HCT116 (cell line): Measurements from ENCODE around the gene ABHD17B. TPM values are rescaled to one million over a fixed set of nuclear protein-coding genes. Genes with fewer than 3 reads are reported as not detected.

Source experiments
- ATAC-seq: fragments of 200-7000 bp; cut with Tn5 transposase; 2 replicates; pipeline ENCODE4 v1.9.1; 2020; ENCODE audit warnings: mild to moderate bottlenecking, moderate library complexity
- BruUV-seq: library from RNA; stranded (reverse); fragments of 400-500 nt; replicated peaks from 2 replicates; lab custom pipeline; 2021; lab: Mats Ljungman, UMichigan
- CTCF ChIA-PET: fragments of 300-600 bp; sonication (Branson Sonifier 250); formaldehyde crosslinking; loops from one replicate; lab custom pipeline; 2021; ENCODE audit warnings: antibody characterized with exemption; lab: Charles Lee
- POLR2A ChIA-PET: fragments of 300-600, 350-600 bp; sonication (Branson Sonifier 250); formaldehyde crosslinking; loops from one replicate; lab custom pipeline; 2021; ENCODE audit warnings: antibody characterized with exemption; lab: Charles Lee
- RAD21 ChIA-PET, 2 experiments: fragments of 300-600 bp; sonication (Branson Sonifier 250); formaldehyde crosslinking; loops; one replicate each; lab custom pipeline; 2023; ENCODE audit warnings: low total read pairs in 2 of 2; ENCODE audit not compliant: uncharacterized antibody in 2 of 2, unreplicated experiment in 2 of 2, low non-redundant PET in 1 of 2; lab: Charles Lee
- DNase-seq: peaks from one replicate; pipeline ENCODE4 v3.0.0-alpha.2; 2010; ENCODE audit warnings: low read depth, low spot score
- H2AFZ ChIP-seq: fragments of 200-600 bp; shearing (Covaris generic), sonication (generic); 2 replicates; pipeline ENCODE4 v1.6.1; 2017; ENCODE audit warnings: low read depth, mixed run types, mixed read lengths, antibody characterized with exemption, low read length; ENCODE audit not compliant: poor library complexity, severe bottlenecking
- H3K27ac ChIP-seq: 2 replicates; pipeline ENCODE4 v1.5.1; 2012; ENCODE audit warnings: low read depth, low read length
- H3K27me3 ChIP-seq: fragments of 200-600 bp; sonication (generic); 2 replicates; pipeline ENCODE4 v1.6.1; 2016; ENCODE audit warnings: mixed run types, low read length, mixed read lengths; ENCODE audit not compliant: insufficient read depth
- H3K36me3 ChIP-seq, 2 experiments: fragments of 200-500 bp in 1 of 2; fragments of 200-600 bp in 1 of 2; sonication (Bioruptor generic) in 1 of 2; sonication (generic) in 1 of 2; 2 replicates each; pipeline versions ENCODE4 v1.5.1 to v1.6.1; 2014 to 2016; ENCODE audit warnings: low read length in 2 of 2, inconsistent platforms in 1 of 2, mixed read lengths in 1 of 2, mixed run types in 1 of 2; ENCODE audit not compliant: insufficient read depth in 2 of 2, control insufficient read depth in 1 of 2
- H3K4me1 ChIP-seq, 2 experiments: fragments of 200-600 bp in 1 of 2; sonication (generic) in 1 of 2; 2 replicates each; pipeline versions ENCODE4 v1.5.1 to v1.6.1; 2012 to 2017; ENCODE audit warnings: low read length in 2 of 2, inconsistent platforms in 1 of 2, mild to moderate bottlenecking in 1 of 2, mixed read lengths in 1 of 2, mixed run types in 1 of 2, moderate library complexity in 1 of 2; ENCODE audit not compliant: insufficient read depth in 2 of 2, control insufficient read depth in 1 of 2
- H3K4me2 ChIP-seq: fragments of 200-600 bp; sonication (generic); 2 replicates; pipeline ENCODE4 v1.6.1; 2017; ENCODE audit warnings: mixed run types, low read length, mixed read lengths
- H3K4me3 ChIP-seq, 2 experiments: fragments of 200-600 bp in 1 of 2; sonication (generic) in 1 of 2; replicated peaks in 1 of 2; 2 replicates each; pipeline ENCODE4 v1.5.1; 2011 to 2016; ENCODE audit warnings: low read length in 2 of 2, control low read depth in 1 of 2, low read depth in 1 of 2, mild to moderate bottlenecking in 1 of 2, mixed read lengths in 1 of 2, mixed run types in 1 of 2
- H3K79me2 ChIP-seq: fragments of 200-600 bp; sonication (generic); 2 replicates; pipeline ENCODE4 v1.6.1; 2017; ENCODE audit warnings: mild to moderate bottlenecking, mixed run types, low read length, moderate library complexity, mixed read lengths; ENCODE audit not compliant: insufficient read depth
- H3K9ac ChIP-seq: fragments of 200-600 bp; sonication (generic); 2 replicates; pipeline ENCODE4 v1.6.1; 2016; ENCODE audit warnings: low read length, mixed read lengths
- H3K9me2 ChIP-seq: fragments of 200-600 bp; sonication (generic), shearing (Covaris generic); 2 replicates; pipeline ENCODE4 v1.6.1; 2017; ENCODE audit warnings: mixed run types, mild to moderate bottlenecking, moderate library complexity; ENCODE audit not compliant: insufficient read depth
- H3K9me3 ChIP-seq, 2 experiments: fragments of 200-500 bp in 1 of 2; fragments of 200-600 bp in 1 of 2; sonication (Bioruptor generic) in 1 of 2; sonication (generic) in 1 of 2; 2 replicates each; pipeline ENCODE4 v1.6.1; 2014 to 2017; ENCODE audit warnings: low read length in 2 of 2, mixed read lengths in 2 of 2, inconsistent platforms in 1 of 2, low read depth in 1 of 2, mild to moderate bottlenecking in 1 of 2, mixed run types in 1 of 2, moderate library complexity in 1 of 2; ENCODE audit not compliant: control insufficient read depth in 1 of 2, insufficient read depth in 1 of 2
- H4K20me1 ChIP-seq: fragments of 200-600 bp; sonication (generic), shearing (Covaris generic); 2 replicates; pipeline ENCODE4 v1.6.1; 2017; ENCODE audit warnings: mixed run types, mild to moderate bottlenecking, moderate library complexity; ENCODE audit not compliant: insufficient read depth
- ATF3 ChIP-seq: IDR thresholded peaks from 2 replicates; pipeline ENCODE4 v1.6.1; 2012
- CEBPB ChIP-seq: IDR thresholded peaks from 2 replicates; pipeline ENCODE4 v1.6.1; 2012; ENCODE audit warnings: low read depth
- CTCF ChIP-seq, 3 experiments: fragments of 200-600 bp in 1 of 3; sonication (generic) in 1 of 3; IDR thresholded peaks in 2 of 3; conservative IDR thresholded peaks in 1 of 3; 2 replicates each; pipeline ENCODE4 v1.5.1; 2012 to 2017; ENCODE audit warnings: low read depth in 2 of 3, low read length in 2 of 3, antibody characterized with exemption in 1 of 3, borderline replicate concordance in 1 of 3, control low read depth in 1 of 3, mild to moderate bottlenecking in 1 of 3, mixed read lengths in 1 of 3, mixed run types in 1 of 3, moderate library complexity in 1 of 3; ENCODE audit not compliant: insufficient read depth in 1 of 3
- ELF1 ChIP-seq: IDR thresholded peaks from 2 replicates; pipeline ENCODE4 v1.6.1; 2012; ENCODE audit warnings: low read depth, borderline replicate concordance
- EZH2 ChIP-seq: fragments of 200-600 bp; sonication (generic); IDR thresholded peaks from 2 replicates; pipeline ENCODE4 v1.6.1; 2017; ENCODE audit warnings: antibody characterized with exemption, mixed run types
- FOSL1 ChIP-seq: IDR thresholded peaks from 2 replicates; pipeline ENCODE4 v1.6.1; 2012; ENCODE audit warnings: low read depth
- MAX ChIP-seq: IDR thresholded peaks from 2 replicates; pipeline ENCODE4 v1.6.1; 2012
- POLR2A ChIP-seq: IDR thresholded peaks from 2 replicates; pipeline ENCODE4 v1.7.0; 2011; ENCODE audit warnings: borderline replicate concordance; ENCODE audit not compliant: insufficient read depth, insufficient read length; ENCODE audit errors: extremely low read depth
- POLR2AphosphoS5 ChIP-seq: IDR thresholded peaks from 2 replicates; pipeline ENCODE4 v1.6.1; 2011; ENCODE audit warnings: mild to moderate bottlenecking, low read depth, low read length, moderate library complexity
- RAD21 ChIP-seq: IDR thresholded peaks from 2 replicates; pipeline ENCODE4 v1.6.1; 2012; ENCODE audit warnings: low read depth, mild to moderate bottlenecking
- REST ChIP-seq: IDR thresholded peaks from 2 replicates; pipeline ENCODE4 v1.6.1; 2012; ENCODE audit warnings: low read depth
- SP1 ChIP-seq: IDR thresholded peaks from 2 replicates; pipeline ENCODE4 v1.6.1; 2012; ENCODE audit warnings: low read depth
- TCF7L2 ChIP-seq: IDR thresholded peaks from 2 replicates; pipeline ENCODE4 v1.7.0; 2011; ENCODE audit warnings: borderline replicate concordance, inconsistent platforms; ENCODE audit not compliant: insufficient read depth, insufficient read length; ENCODE audit errors: extremely low read depth
- YY1 ChIP-seq: IDR thresholded peaks from 2 replicates; pipeline ENCODE4 v1.6.1; 2011; ENCODE audit warnings: low read length, low read depth, moderate library complexity, mild to moderate bottlenecking; ENCODE audit not compliant: insufficient replicate concordance; ENCODE audit errors: extremely low read depth
- ZBTB33 ChIP-seq: IDR thresholded peaks from 2 replicates; pipeline ENCODE4 v1.6.1; 2011; ENCODE audit warnings: mild to moderate bottlenecking, low read length, moderate library complexity; ENCODE audit not compliant: insufficient replicate concordance; ENCODE audit errors: extremely low read depth
- ZNF274 ChIP-seq: fragments of 200-500 bp; sonication (Bioruptor generic); IDR thresholded peaks from 2 replicates; pipeline ENCODE4 v1.6.1; 2014; ENCODE audit warnings: mild to moderate bottlenecking, low read depth, low read length, inconsistent platforms
- intact Hi-C: fragments of 100-400 bp; cut with micrococcal nuclease; formaldehyde crosslinking; loops from 2 replicates; pipeline ENCODE4 v1.10.0; 2022
- total RNA-seq: library from RNA; stranded (reverse); gene quantifications from one replicate; pipeline ENCODE4 v1.2.1, GENCODE V29; 2021; ENCODE audit not compliant: unreplicated experiment

ABHD17B gene
- total RNA-seq, 1 experiment from 2014 or later: 17.0 TPM

GRCh38 chr9:71931166-71931565, 20.2 kb upstream of the ABHD17B start:
- intact Hi-C loops: no loop called here
- no peaks in the 10 kb centered on the region for H3K36me3 ChIP-seq
- 0 out of 2 replicates have a peak, but pooled peaks cover 4% of the 10 kb centered on the region for H3K9me2 ChIP-seq
- peaks cover 19% of the 10 kb centered on the region for H3K79me2 ChIP-seq
- no peaks in the 10 kb centered on the region for H3K27me3 ChIP-seq
- TF ChIP-seq YY1 (no peak), EZH2 (no peak), ATF3 (no peak), ZBTB33 (no peak), FOSL1 (no peak), POLR2AphosphoS5 (no peak), POLR2A (no peak), ZNF274 (no peak), CTCF (IDR thresholded peaks at IDR 0.05 in 2 of 3, conservative IDR thresholded peaks at IDR 0.05 in 1 of 3; ENCODE audit: borderline replicate concordance in 1 of 3, insufficient read depth in 1 of 3, low read depth in 2 of 3, low read length in 2 of 3) (no peak), REST (no peak), SP1 (no peak), TCF7L2 (no peak), MAX (no peak), CEBPB (no peak), ELF1 (no peak), RAD21 (no peak)
- no peaks in the 10 kb centered on the region for H3K4me1 ChIP-seq
- ChIA-PET CTCF (no interaction called here), POLR2A (no interaction called here), RAD21 (no interaction called here)
- H4K20me1 ChIP-seq: no peaks in the 10 kb centered on the region
- H3K9ac ChIP-seq: no peak overlapping the region
- no peak for DNase-seq
- H2AFZ ChIP-seq: no peak overlapping the region
- no peak for ATAC-seq
- no peak overlapping the region for H3K4me2 ChIP-seq
- no peak overlapping the region for H3K27ac ChIP-seq
- no peak overlapping the region for H3K4me3 ChIP-seq
- BruUV-seq: no TSS peak
- H3K9me3 ChIP-seq: no peaks in the 10 kb centered on the region
